DOHH2 (cell line): ENCODE data around the gene LALBA.

Experiments used
- CTCF ChIP-seq: fragments of 200-600 bp; sonication (generic); IDR thresholded peaks from one replicate; pipeline ENCODE4 v1.5.1; 2014; ENCODE audit warnings: antibody characterized with exemption, mild to moderate bottlenecking, low read depth, low read length; ENCODE audit not compliant: poor library complexity, severe bottlenecking
- EZH2phosphoT487 ChIP-seq: fragments of 200-600 bp; sonication (generic); IDR thresholded peaks from 2 replicates; pipeline ENCODE4 v1.6.1; 2017; ENCODE audit warnings: borderline replicate concordance, mild to moderate bottlenecking, antibody characterized with exemption, low read length, moderate library complexity, mixed read lengths

DNA sequence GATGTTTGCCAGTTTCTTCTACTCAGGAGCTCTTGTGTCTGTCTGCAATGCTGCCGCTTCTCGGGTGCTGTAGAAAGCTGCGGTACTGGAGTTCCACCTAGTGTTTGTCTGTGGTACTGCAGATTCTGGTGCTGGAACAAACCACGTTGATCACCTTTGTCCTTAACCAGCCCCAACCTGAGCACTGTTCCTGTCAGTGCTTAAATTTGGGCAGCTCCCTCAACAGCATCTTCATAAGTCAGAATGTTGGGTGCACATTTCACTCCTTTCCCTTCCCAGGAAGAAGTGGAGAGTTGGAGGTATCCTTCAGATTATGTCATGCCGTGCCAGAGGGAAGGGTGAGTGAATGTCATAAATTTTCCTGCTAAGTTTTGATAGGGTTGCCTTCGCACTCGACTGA, 48.7 kb upstream of the LALBA start:
- TF ChIP-seq CTCF (peak; percentile 97), EZH2phosphoT487 (no peak)
